ENCODE data around the gene MLXIPL.

DNA sequence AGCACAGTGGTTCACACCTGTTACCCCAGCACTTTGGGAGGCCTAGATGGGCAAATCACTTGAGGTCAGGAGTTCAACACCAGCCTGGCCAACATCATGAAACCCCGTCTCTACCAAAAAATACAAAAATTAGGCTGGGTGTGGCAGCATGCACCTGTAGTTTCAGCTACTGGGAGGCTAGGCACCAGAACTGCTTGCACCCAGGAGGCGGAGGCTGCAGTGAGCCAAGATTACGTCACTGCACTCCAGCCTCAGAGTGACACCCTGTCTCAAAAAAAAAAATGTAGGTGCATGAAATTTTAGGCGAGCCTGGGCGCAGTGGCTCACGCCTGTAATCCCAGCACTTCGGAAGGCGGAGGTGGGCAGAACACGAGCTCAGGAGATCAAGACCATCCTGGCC is 76.5 kb downstream of the MLXIPL start:
- TF ChIP-seq, protein P1, sequence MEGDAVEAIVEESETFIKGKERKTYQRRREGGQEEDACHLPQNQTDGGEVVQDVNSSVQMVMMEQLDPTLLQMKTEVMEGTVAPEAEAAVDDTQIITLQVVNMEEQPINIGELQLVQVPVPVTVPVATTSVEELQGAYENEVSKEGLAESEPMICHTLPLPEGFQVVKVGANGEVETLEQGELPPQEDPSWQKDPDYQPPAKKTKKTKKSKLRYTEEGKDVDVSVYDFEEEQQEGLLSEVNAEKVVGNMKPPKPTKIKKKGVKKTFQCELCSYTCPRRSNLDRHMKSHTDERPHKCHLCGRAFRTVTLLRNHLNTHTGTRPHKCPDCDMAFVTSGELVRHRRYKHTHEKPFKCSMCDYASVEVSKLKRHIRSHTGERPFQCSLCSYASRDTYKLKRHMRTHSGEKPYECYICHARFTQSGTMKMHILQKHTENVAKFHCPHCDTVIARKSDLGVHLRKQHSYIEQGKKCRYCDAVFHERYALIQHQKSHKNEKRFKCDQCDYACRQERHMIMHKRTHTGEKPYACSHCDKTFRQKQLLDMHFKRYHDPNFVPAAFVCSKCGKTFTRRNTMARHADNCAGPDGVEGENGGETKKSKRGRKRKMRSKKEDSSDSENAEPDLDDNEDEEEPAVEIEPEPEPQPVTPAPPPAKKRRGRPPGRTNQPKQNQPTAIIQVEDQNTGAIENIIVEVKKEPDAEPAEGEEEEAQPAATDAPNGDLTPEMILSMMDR (IDR thresholded peaks at IDR 0.05; ENCODE audit: low read depth, low read length, missing input control) = no peak
- TF ChIP-seq JUND (IDR thresholded peaks at IDR 0.05) (no peak), GABPA (IDR thresholded peaks at IDR 0.05 in 1 of 2, conservative IDR thresholded peaks at IDR 0.05 in 1 of 2) (no peak), FOXA1 (IDR thresholded peaks at IDR 0.05) (no peak), RAD21 (IDR thresholded peaks at IDR 0.05) (no peak), HNF4G (IDR thresholded peaks at IDR 0.05) (no peak)
- TF ChIP-seq, protein P2, sequence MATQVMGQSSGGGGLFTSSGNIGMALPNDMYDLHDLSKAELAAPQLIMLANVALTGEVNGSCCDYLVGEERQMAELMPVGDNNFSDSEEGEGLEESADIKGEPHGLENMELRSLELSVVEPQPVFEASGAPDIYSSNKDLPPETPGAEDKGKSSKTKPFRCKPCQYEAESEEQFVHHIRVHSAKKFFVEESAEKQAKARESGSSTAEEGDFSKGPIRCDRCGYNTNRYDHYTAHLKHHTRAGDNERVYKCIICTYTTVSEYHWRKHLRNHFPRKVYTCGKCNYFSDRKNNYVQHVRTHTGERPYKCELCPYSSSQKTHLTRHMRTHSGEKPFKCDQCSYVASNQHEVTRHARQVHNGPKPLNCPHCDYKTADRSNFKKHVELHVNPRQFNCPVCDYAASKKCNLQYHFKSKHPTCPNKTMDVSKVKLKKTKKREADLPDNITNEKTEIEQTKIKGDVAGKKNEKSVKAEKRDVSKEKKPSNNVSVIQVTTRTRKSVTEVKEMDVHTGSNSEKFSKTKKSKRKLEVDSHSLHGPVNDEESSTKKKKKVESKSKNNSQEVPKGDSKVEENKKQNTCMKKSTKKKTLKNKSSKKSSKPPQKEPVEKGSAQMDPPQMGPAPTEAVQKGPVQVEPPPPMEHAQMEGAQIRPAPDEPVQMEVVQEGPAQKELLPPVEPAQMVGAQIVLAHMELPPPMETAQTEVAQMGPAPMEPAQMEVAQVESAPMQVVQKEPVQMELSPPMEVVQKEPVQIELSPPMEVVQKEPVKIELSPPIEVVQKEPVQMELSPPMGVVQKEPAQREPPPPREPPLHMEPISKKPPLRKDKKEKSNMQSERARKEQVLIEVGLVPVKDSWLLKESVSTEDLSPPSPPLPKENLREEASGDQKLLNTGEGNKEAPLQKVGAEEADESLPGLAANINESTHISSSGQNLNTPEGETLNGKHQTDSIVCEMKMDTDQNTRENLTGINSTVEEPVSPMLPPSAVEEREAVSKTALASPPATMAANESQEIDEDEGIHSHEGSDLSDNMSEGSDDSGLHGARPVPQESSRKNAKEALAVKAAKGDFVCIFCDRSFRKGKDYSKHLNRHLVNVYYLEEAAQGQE (IDR thresholded peaks at IDR 0.05) = no peak
- TF ChIP-seq, protein P3, sequence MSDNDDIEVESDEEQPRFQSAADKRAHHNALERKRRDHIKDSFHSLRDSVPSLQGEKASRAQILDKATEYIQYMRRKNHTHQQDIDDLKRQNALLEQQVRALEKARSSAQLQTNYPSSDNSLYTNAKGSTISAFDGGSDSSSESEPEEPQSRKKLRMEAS (IDR thresholded peaks at IDR 0.05) = no peak

All from liver (tissue), 3 donors.